OCI-LY7 (cell line): ENCODE data around the gene CA10. TPM values are rescaled to one million over a fixed set of nuclear protein-coding genes. Genes with fewer than 3 reads are reported as not detected.

Experiments
- BruUV-seq: library from RNA; stranded (reverse); fragments of 400-500 nt; replicated peaks from 2 replicates; lab custom pipeline; 2021; lab: Mats Ljungman, UMichigan
- CTCF ChIA-PET: fragments of 300-600 bp; sonication (Branson Sonifier 250); formaldehyde crosslinking; loops from one replicate; lab custom pipeline; 2022; ENCODE audit warnings: antibody characterized with exemption; ENCODE audit not compliant: unreplicated experiment; lab: Charles Lee
- POLR2A ChIA-PET: fragments of 300-600 bp; sonication (Branson Sonifier 250); formaldehyde crosslinking; loops from one replicate; lab custom pipeline; 2022; ENCODE audit warnings: antibody characterized with exemption; lab: Charles Lee
- DNase-seq: peaks from one replicate; pipeline ENCODE4 v3.0.0-alpha.2; 2015; ENCODE audit warnings: low spot score
- H2AFZ ChIP-seq: fragments of 200-600 bp; sonication (generic), shearing (Covaris generic); 2 replicates; pipeline ENCODE4 v1.6.1; 2014; ENCODE audit warnings: mild to moderate bottlenecking, antibody characterized with exemption, low read length, moderate library complexity
- H3K27ac ChIP-seq: fragments of 200-600 bp; sonication (generic); 2 replicates; pipeline ENCODE4 v1.5.1; 2014; ENCODE audit warnings: mixed run types, low read depth, mild to moderate bottlenecking, moderate library complexity, low read length, inconsistent platforms; ENCODE audit not compliant: poor library complexity, severe bottlenecking
- H3K36me3 ChIP-seq: fragments of 200-600 bp; sonication (generic); 2 replicates; pipeline ENCODE4 v1.6.1; 2014; ENCODE audit warnings: mild to moderate bottlenecking, antibody characterized with exemption, low read length, moderate library complexity, mixed read lengths; ENCODE audit not compliant: insufficient read depth
- H3K4me1 ChIP-seq: fragments of 200-600 bp; sonication (generic); 2 replicates; pipeline ENCODE4 v1.5.1; 2014; ENCODE audit warnings: mild to moderate bottlenecking, low read length; ENCODE audit not compliant: insufficient read depth, poor library complexity, severe bottlenecking
- H3K4me2 ChIP-seq: fragments of 200-600 bp; sonication (generic); 2 replicates; pipeline ENCODE4 v1.6.1; 2014; ENCODE audit warnings: mild to moderate bottlenecking, low read length
- H3K4me3 ChIP-seq: fragments of 200-600 bp; sonication (generic); 2 replicates; pipeline ENCODE4 v1.5.1; 2014; ENCODE audit warnings: mild to moderate bottlenecking, low read depth, low read length; ENCODE audit not compliant: poor library complexity, severe bottlenecking
- H3K79me2 ChIP-seq: fragments of 200-600 bp; sonication (generic); 2 replicates; pipeline ENCODE4 v1.6.1; 2016; ENCODE audit warnings: low read depth, mild to moderate bottlenecking, low read length, moderate library complexity, mixed read lengths; ENCODE audit not compliant: insufficient read depth
- H3K9me2 ChIP-seq: fragments of 200-600 bp; sonication (generic); 2 replicates; pipeline ENCODE4 v1.6.1; 2016; ENCODE audit warnings: mild to moderate bottlenecking, low read length, mixed read lengths; ENCODE audit not compliant: insufficient read depth
- H3K9me3 ChIP-seq: fragments of 200-600 bp; sonication (generic); 2 replicates; pipeline ENCODE4 v1.6.1; 2014; ENCODE audit warnings: mild to moderate bottlenecking, mixed run types, low read length, mixed read lengths
- H4K20me1 ChIP-seq: fragments of 200-600 bp; sonication (generic); 2 replicates; pipeline ENCODE4 v1.6.1; 2014; ENCODE audit warnings: mild to moderate bottlenecking, antibody characterized with exemption, low read length, moderate library complexity, mixed read lengths; ENCODE audit not compliant: insufficient read depth
- EZH2phosphoT487 ChIP-seq: fragments of 200-600 bp; sonication (generic); IDR thresholded peaks from 2 replicates; pipeline ENCODE4 v1.6.1; 2018; ENCODE audit warnings: low read depth, borderline replicate concordance, mild to moderate bottlenecking, mixed run types, antibody characterized with exemption, low read length, moderate library complexity, mixed read lengths
- intact Hi-C: fragments of 100-400 bp; cut with micrococcal nuclease; formaldehyde crosslinking; loops from one replicate; pipeline ENCODE4 v1.10.0; 2022; ENCODE audit not compliant: unreplicated experiment
- total RNA-seq, 2 experiments: library from RNA; depleted of rRNA in 1 of 2; stranded (reverse); fragments of >200 nt in 1 of 2; shearing (Covaris generic) in 1 of 2; gene quantifications; 2 replicates each; pipeline ENCODE4 v1.2.3, GENCODE V29; 2014 to 2022
- TF ChIP-seq, protein P1 (sequence below): fragments of 200-600 bp; sonication (generic); conservative IDR thresholded peaks from 2 replicates; pipeline ENCODE4 v1.5.1; 2014; ENCODE audit warnings: mild to moderate bottlenecking, antibody characterized with exemption, low read length, moderate library complexity, mixed read lengths

CA10 gene
- total RNA-seq, 2 experiments from 2014 or later: not detected

DNA sequence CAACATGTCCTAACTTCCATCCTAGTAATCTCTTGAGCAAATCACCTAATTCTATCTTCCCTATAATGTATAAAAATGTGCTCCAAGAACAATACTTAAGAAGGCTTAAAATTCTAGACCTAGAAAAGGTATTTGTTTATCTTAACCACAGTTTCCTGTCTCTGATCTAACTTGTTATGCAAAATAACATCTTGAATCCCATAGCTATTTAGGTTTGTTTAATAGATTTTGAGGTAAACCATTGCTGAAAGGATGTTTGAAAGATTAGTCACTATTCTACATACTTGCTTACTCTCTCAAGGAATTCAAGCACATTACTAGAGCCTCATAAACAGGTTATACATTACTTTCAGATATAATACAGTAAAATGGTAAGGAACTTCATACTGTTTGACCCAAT lies 13.0 kb downstream of the CA10 start:
- Histone ChIP-seq H3K4me3 (no peak overlapping the region), H3K4me1 (no peaks in the 10 kb centered on the region), H3K27ac (no peak overlapping the region), H3K9me3 (no peaks in the 10 kb centered on the region), H4K20me1 (no peaks in the 10 kb centered on the region), H3K4me2 (no peak overlapping the region), H3K36me3 (no peaks in the 10 kb centered on the region), H2AFZ (no peak overlapping the region), H3K79me2 (no peaks in the 10 kb centered on the region), H3K9me2 (no peaks in the 10 kb centered on the region)
- no peak for TF ChIP-seq EZH2phosphoT487
- TF ChIP-seq, protein P1, sequence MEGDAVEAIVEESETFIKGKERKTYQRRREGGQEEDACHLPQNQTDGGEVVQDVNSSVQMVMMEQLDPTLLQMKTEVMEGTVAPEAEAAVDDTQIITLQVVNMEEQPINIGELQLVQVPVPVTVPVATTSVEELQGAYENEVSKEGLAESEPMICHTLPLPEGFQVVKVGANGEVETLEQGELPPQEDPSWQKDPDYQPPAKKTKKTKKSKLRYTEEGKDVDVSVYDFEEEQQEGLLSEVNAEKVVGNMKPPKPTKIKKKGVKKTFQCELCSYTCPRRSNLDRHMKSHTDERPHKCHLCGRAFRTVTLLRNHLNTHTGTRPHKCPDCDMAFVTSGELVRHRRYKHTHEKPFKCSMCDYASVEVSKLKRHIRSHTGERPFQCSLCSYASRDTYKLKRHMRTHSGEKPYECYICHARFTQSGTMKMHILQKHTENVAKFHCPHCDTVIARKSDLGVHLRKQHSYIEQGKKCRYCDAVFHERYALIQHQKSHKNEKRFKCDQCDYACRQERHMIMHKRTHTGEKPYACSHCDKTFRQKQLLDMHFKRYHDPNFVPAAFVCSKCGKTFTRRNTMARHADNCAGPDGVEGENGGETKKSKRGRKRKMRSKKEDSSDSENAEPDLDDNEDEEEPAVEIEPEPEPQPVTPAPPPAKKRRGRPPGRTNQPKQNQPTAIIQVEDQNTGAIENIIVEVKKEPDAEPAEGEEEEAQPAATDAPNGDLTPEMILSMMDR: no peak
- intact Hi-C loops: no loop called here
- ChIA-PET CTCF (no interaction called here), POLR2A (no interaction called here)
- no peak for DNase-seq
- BruUV-seq: no TSS peak

DNA sequence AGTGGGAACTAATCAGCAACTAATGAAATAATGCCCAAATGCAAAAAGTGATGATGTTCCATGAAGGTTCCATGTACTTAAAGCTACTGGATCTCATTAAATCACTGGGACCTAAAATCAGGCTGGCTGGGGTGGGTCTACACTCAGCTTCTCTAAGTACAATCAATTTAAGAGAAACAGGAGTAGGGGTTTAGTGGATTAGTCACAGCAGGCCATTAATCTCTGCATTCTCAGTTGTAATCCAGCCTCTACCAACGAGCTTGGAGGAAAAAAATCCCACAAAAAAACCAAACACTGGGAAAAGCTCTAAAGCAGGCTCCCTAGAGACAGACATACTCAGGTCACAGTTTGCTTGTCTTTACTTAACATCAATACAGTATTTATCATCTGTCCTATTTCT lies 15.0 kb downstream of the CA10 start:
- no peaks in the 10 kb centered on the region for H3K4me1 ChIP-seq
- BruUV-seq: no TSS peak
- H4K20me1 ChIP-seq: no peaks in the 10 kb centered on the region
- H3K4me2 ChIP-seq: no peak overlapping the region
- H3K4me3 ChIP-seq: no peak overlapping the region
- no peak overlapping the region for H3K27ac ChIP-seq
- no peaks in the 10 kb centered on the region for H3K36me3 ChIP-seq
- intact Hi-C loops: no loop called here
- no peaks in the 10 kb centered on the region for H3K9me3 ChIP-seq
- no peaks in the 10 kb centered on the region for H3K9me2 ChIP-seq
- TF ChIP-seq, protein P1: no peak
- TF ChIP-seq EZH2phosphoT487: no peak
- ChIA-PET CTCF (no interaction called here), POLR2A (no interaction called here)
- H2AFZ ChIP-seq: no peak overlapping the region
- no peak for DNase-seq
- H3K79me2 ChIP-seq: no peaks in the 10 kb centered on the region

DNA sequence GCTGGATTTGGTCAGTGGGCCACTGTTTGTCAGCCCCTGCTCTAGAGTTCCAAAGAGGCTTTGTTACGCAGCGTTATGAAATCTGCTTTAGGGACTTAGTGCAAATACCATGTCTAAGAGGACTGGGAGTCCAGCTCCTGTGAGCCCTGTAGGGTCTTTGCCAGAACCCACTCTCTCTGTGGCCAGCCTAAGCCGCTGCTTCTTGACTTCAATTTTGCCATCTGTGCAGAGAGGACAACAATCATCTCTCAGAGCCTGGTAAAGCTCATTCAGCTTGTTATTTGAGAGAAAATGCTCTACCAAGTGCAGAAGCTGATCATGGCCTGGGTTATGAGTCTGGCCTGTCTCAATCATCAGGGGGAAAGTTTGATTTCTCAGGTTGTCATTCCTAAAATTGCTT lies 17.9 kb downstream of the CA10 start:
- H3K9me2 ChIP-seq: no peaks in the 10 kb centered on the region
- intact Hi-C loops: no loop called here
- CTCF ChIA-PET: no interaction called here

More for the DNA sequence above, 17.9 kb downstream of the CA10 start:
- no peaks in the 10 kb centered on the region for H3K4me1 ChIP-seq
- no peak overlapping the region for H3K27ac ChIP-seq
- H3K79me2 ChIP-seq: no peaks in the 10 kb centered on the region
- H3K36me3 ChIP-seq: no peaks in the 10 kb centered on the region
- no TSS peak for BruUV-seq
- no peak for DNase-seq
- no peak overlapping the region for H3K4me3 ChIP-seq
- H3K4me2 ChIP-seq: no peak overlapping the region
- POLR2A ChIA-PET: no interaction called here
- H2AFZ ChIP-seq: no peak overlapping the region
- no peaks in the 10 kb centered on the region for H4K20me1 ChIP-seq
- TF ChIP-seq EZH2phosphoT487: no peak
- TF ChIP-seq, protein P1: no peak
- no peaks in the 10 kb centered on the region for H3K9me3 ChIP-seq
